Esophagus muscularis mucosa (tissue), 4 donors: ENCODE measurements around the gene ACSF3. TPM values are rescaled to one million over a fixed set of nuclear protein-coding genes. Genes with fewer than 3 reads are reported as not detected.
"Not testable (repeated sequence)": the region's sequence is repeated elsewhere in the genome, so short reads cannot be mapped to it uniquely, and the experiment has no call there.

ENCODE experiments used
- DNase-seq: peaks from one replicate; pipeline ENCODE4 v3.0.0-alpha.2; 2017; ENCODE audit errors: extremely low spot score
- H3K27ac ChIP-seq, 4 donors: fragments of 200-600 bp; sonication (generic); replicated peaks in 1 of 4; 1 replicate in 3 of 4; 2 replicates in 1 of 4; pipeline ENCODE4 v1.5.1; 2016 to 2019; ENCODE audit warnings: mild to moderate bottlenecking in 1 of 4
- H3K27me3 ChIP-seq, 4 donors: fragments of 200-600 bp; sonication (generic); one replicate each; pipeline versions ENCODE4 v1.5.1 to v1.6.0; 2016 to 2019
- H3K36me3 ChIP-seq, 4 donors: fragments of 200-600 bp; sonication (generic); one replicate each; pipeline ENCODE4 v1.5.1; 2016 to 2019
- H3K4me1 ChIP-seq, 4 donors: fragments of 200-600 bp; sonication (generic); one replicate each; pipeline ENCODE4 v1.5.1; 2016 to 2019
- H3K4me3 ChIP-seq, 4 donors: fragments of 200-600 bp; sonication (generic); 1 replicate in 2 of 4; 2 replicates in 2 of 4; pipeline ENCODE4 v1.5.1; 2016 to 2019; ENCODE audit warnings: mild to moderate bottlenecking in 4 of 4, moderate library complexity in 1 of 4
- H3K9me3 ChIP-seq, 4 donors: fragments of 200-600 bp; sonication (generic); 1 replicate in 3 of 4; 2 replicates in 1 of 4; pipeline ENCODE4 v1.5.1; 2016 to 2019
- EP300 ChIP-seq: sonication (generic); formaldehyde crosslinking; IDR thresholded peaks from one replicate; pipeline ENCODE4 v1.6.1; 2017; ENCODE audit warnings: antibody characterized with exemption
- POLR2A ChIP-seq: fragments of 450-650 bp; IDR thresholded peaks from one replicate; pipeline ENCODE4 v1.6.1; 2017; ENCODE audit warnings: antibody characterized with exemption, moderate library complexity, mild to moderate bottlenecking, low read depth
- POLR2AphosphoS5 ChIP-seq, 2 donors: sonication (generic); formaldehyde crosslinking; IDR thresholded peaks; one replicate each; pipeline ENCODE4 v1.6.1; 2017; ENCODE audit warnings: antibody characterized with exemption in 2 of 2
- WGBS: methylation state at CpG from one replicate; pipeline ENCODE4 v1.1.5; 2018; 5-methylcytosine and 5-hydroxymethylcytosine counted together
- intact Hi-C: fragments of 100-400 bp; cut with DNase I; formaldehyde crosslinking; loops from one replicate; pipeline ENCODE4 v1.15.1; 2023
- total RNA-seq, 4 donors: library from RNA; depleted of rRNA; stranded (reverse); fragments of >200 nt; gene quantifications; one replicate each; pipeline versions ENCODE4 v1.1.0 to v1.2.1, GENCODE V29; 2016
- TF ChIP-seq, protein P1 (sequence below), 3 experiments: fragments of 200-600 bp in 2 of 3; fragments of 450-650 bp in 1 of 3; sonication (generic) in 2 of 3; IDR thresholded peaks; one replicate each; pipeline ENCODE4 v1.5.1; 2017 to 2019; ENCODE audit warnings: antibody characterized with exemption in 3 of 3, mild to moderate bottlenecking in 2 of 3, moderate library complexity in 1 of 3

The ACSF3 gene
- total RNA-seq, 4 donors from 2014 or later: 23.5 to 29.8 (median 27.2) TPM

DNA sequence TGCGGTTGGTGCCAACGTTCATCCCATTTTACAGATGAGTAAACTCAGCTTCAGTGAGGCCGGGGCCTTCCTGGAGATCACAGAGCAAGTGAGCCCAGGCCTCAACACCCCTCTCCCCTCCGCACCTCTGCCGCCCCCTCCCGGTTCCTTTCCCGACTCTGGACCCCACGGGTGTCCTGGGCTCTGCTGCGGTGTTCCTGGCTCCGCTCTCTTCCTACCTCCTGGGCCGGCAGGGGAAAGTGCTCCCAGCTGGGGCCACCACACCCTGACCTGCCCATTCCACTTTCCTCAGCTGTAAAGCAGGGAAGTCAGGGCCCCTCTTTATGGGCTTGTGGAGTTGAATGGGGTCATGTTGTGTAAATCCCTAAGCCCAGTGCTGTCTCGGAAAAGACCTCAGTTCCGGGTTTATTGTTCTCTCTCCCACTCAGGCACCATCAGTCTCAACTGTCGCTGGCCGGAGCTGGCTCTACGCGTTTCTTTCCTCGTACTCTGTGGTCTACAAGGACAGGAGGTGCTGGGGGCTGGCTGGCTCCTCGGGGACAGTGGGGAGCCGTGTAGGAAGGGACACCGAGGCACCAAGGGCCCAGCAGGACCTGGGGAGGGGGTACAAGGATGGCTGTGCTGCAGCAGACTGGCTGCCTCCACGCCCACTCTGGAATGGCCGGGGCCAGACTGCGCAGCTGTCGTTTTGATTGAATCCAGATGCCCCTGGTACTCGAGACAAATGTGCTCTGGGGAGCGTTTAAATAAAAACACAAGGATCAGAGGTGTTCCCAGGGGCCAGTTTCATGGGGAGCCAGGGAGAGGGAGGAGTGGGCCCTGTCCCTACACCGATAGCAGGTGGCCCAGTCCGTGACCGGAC is 21.7 kb upstream of the ACSF3 start:
- no peak overlapping the region for H3K27ac ChIP-seq
- TF ChIP-seq EP300 (no peak), POLR2AphosphoS5 (IDR thresholded peaks at IDR 0.05) (no peak), POLR2A (no peak)
- TF ChIP-seq, protein P1, sequence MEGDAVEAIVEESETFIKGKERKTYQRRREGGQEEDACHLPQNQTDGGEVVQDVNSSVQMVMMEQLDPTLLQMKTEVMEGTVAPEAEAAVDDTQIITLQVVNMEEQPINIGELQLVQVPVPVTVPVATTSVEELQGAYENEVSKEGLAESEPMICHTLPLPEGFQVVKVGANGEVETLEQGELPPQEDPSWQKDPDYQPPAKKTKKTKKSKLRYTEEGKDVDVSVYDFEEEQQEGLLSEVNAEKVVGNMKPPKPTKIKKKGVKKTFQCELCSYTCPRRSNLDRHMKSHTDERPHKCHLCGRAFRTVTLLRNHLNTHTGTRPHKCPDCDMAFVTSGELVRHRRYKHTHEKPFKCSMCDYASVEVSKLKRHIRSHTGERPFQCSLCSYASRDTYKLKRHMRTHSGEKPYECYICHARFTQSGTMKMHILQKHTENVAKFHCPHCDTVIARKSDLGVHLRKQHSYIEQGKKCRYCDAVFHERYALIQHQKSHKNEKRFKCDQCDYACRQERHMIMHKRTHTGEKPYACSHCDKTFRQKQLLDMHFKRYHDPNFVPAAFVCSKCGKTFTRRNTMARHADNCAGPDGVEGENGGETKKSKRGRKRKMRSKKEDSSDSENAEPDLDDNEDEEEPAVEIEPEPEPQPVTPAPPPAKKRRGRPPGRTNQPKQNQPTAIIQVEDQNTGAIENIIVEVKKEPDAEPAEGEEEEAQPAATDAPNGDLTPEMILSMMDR (IDR thresholded peaks at IDR 0.05): no peak
- H3K36me3 ChIP-seq: no peaks in the 10 kb centered on the region
- no peaks in the 10 kb centered on the region for H3K9me3 ChIP-seq
- H3K27me3 ChIP-seq: peaks cover 0 to 62% (median 0%) of the 10 kb centered on the region in 4 donors
- intact Hi-C loops: no loop called here
- DNase-seq: no peak
- peaks cover 0 to 8% (median 0%) of the 10 kb centered on the region in 4 donors for H3K4me1 ChIP-seq
- WGBS: 37% methylated on average over 28 of the region's 30 CpGs
- no peak overlapping the region for H3K4me3 ChIP-seq

DNA sequence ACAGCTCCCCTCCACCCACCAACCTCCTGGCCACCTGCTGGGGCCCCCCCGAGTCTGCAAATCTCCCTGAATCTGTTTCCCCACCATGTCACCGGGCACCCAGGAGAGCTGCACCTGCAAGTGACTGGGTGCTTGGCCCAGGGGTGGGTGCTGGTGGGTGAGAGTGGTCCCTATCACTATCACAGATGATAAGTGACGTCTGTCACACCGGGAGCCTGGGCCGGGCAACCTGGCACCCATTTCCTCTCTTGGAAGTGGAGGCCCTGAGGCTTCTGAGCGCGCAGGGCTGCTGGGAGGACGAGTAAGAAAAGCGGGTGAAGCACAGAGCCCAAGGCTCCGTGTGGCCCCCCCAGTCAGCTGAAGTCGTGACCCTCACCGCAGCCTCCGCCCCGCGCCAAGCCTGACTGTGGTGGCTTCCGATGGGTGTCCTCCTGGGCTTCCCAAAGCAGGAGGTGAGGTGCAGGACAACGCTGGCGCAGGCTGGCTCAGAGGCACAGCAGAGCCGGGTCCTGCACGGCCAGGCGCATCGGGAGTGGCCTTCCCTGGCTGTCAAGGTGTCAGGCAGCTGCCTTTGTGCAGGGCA is 21.0 kb upstream of the ACSF3 start:
- intact Hi-C loops: no loop called here
- H3K4me3 ChIP-seq: no peak overlapping the region
- H3K27me3 ChIP-seq: peaks cover 0 to 55% (median 0%) of the 10 kb centered on the region in 4 donors
- peaks cover 0 to 8% (median 0%) of the 10 kb centered on the region in 4 donors for H3K4me1 ChIP-seq
- H3K27ac ChIP-seq: no peak overlapping the region
- WGBS: 86% methylated on average over 11 of the region's 22 CpGs
- DNase-seq: no peak
- TF ChIP-seq POLR2A (no peak), EP300 (no peak), POLR2AphosphoS5 (IDR thresholded peaks at IDR 0.05) (no peak)
- TF ChIP-seq, protein P1 (IDR thresholded peaks at IDR 0.05): no peak
- H3K36me3 ChIP-seq: no peaks in the 10 kb centered on the region
- H3K9me3 ChIP-seq: no peaks in the 10 kb centered on the region

GRCh38 chr16:89073346-89074071 is 20.1 kb upstream of the ACSF3 start:
- Histone ChIP-seq H3K9me3 (no peaks in the 10 kb centered on the region), H3K4me3 (no peak overlapping the region), H3K36me3 (no peaks in the 10 kb centered on the region), H3K4me1 (peaks cover 0 to 8% (median 0%) of the 10 kb centered on the region in 4 donors), H3K27ac (no peak overlapping the region), H3K27me3 (peaks cover 0 to 46% (median 0%) of the 10 kb centered on the region in 4 donors)
- 93% methylated on average over 32 of the region's 34 CpGs for WGBS
- no peak for DNase-seq
- TF ChIP-seq POLR2AphosphoS5 (IDR thresholded peaks at IDR 0.05) (no peak), EP300 (no peak), POLR2A (no peak)
- TF ChIP-seq, protein P1 (IDR thresholded peaks at IDR 0.05): no peak
- intact Hi-C loops: no loop called here

- H3K9me3 ChIP-seq, DNase-seq, H3K4me3 ChIP-seq, H3K4me1 ChIP-seq, H3K36me3 ChIP-seq, H3K27ac ChIP-seq, intact Hi-C loops: not testable (repeated sequence)
- peaks cover 0 to 43% (median 0%) of the 10 kb centered on the region in 4 donors for H3K27me3 ChIP-seq
- 93% methylated on average over 16 of the region's 35 CpGs for WGBS
Measured at GRCh38 chr16:89074072-89074674, 19.5 kb upstream of the ACSF3 start.
